CD14-positive monocyte (primary cell): ENCODE data around the gene SLMAP. TPM values are rescaled to one million over a fixed set of nuclear protein-coding genes. Genes with fewer than 3 reads are reported as not detected.

ENCODE experiments used
- DNase-seq, 3 donors: peaks; one replicate each; pipeline ENCODE4 v3.0.0-alpha.2; 2011 to 2022
- H2AFZ ChIP-seq: 2 replicates; pipeline ENCODE4 v1.6.0; 2012; ENCODE audit warnings: mild to moderate bottlenecking, low read depth, low read length, inconsistent platforms; ENCODE audit not compliant: insufficient read depth, poor library complexity, severe bottlenecking
- H3K27ac ChIP-seq, 2 donors: 1 replicate in 1 of 2; 2 replicates in 1 of 2; pipeline ENCODE4 v1.5.1; 2012 to 2013; ENCODE audit warnings: low read length in 2 of 2, control low read depth in 1 of 2, inconsistent platforms in 1 of 2, low read depth in 1 of 2, mild to moderate bottlenecking in 1 of 2
- H3K27me3 ChIP-seq, 2 donors: one replicate each; pipeline versions ENCODE4 v1.6.0 to v1.6.1; 2011 to 2013; ENCODE audit warnings: low read length in 2 of 2; ENCODE audit not compliant: control insufficient read depth in 2 of 2, insufficient read depth in 2 of 2
- H3K36me3 ChIP-seq, 2 donors: replicated peaks in 1 of 2; 1 replicate in 1 of 2; 2 replicates in 1 of 2; pipeline versions ENCODE4 v1.5.1 to v1.6.1; 2012 to 2013; ENCODE audit warnings: low read length in 2 of 2, control low read depth in 1 of 2, inconsistent platforms in 1 of 2, mild to moderate bottlenecking in 1 of 2; ENCODE audit not compliant: insufficient read depth in 2 of 2, control insufficient read depth in 1 of 2
- H3K4me1 ChIP-seq, 2 donors: 1 replicate in 1 of 2; 2 replicates in 1 of 2; pipeline versions ENCODE4 v1.5.1 to v1.6.1; 2012 to 2013; ENCODE audit warnings: low read length in 2 of 2, control low read depth in 1 of 2, inconsistent platforms in 1 of 2, mild to moderate bottlenecking in 1 of 2, moderate library complexity in 1 of 2; ENCODE audit not compliant: insufficient read depth in 2 of 2, control insufficient read depth in 1 of 2
- H3K4me2 ChIP-seq: replicated peaks from 2 replicates; pipeline ENCODE3; 2012; ENCODE audit warnings: low read length, moderate library complexity, mild to moderate bottlenecking; ENCODE audit not compliant: poor library complexity, severe bottlenecking; ENCODE audit errors: extremely low read depth
- H3K4me3 ChIP-seq, 3 experiments: fragments of 200-600 bp in 1 of 3; sonication (generic) in 1 of 3; replicated peaks in 1 of 3; 1 replicate in 2 of 3; 2 replicates in 1 of 3; pipeline ENCODE4 v1.5.1; 2011 to 2013; ENCODE audit warnings: low read length in 3 of 3, mild to moderate bottlenecking in 3 of 3, control low read depth in 2 of 3, low read depth in 2 of 3, inconsistent platforms in 1 of 3, moderate library complexity in 1 of 3
- H3K79me2 ChIP-seq: 2 replicates; pipeline ENCODE4 v1.6.0; 2012; ENCODE audit warnings: mild to moderate bottlenecking, control low read depth, inconsistent platforms, low read length, moderate library complexity; ENCODE audit not compliant: insufficient read depth
- H3K9ac ChIP-seq: 2 replicates; pipeline ENCODE4 v1.6.0; 2017; ENCODE audit warnings: low read length, mild to moderate bottlenecking; ENCODE audit not compliant: insufficient read depth, poor library complexity, severe bottlenecking
- H3K9me3 ChIP-seq, 2 donors: replicated peaks in 1 of 2; 1 replicate in 1 of 2; 2 replicates in 1 of 2; pipeline versions ENCODE4 v1.5.1 to v1.6.1; 2012 to 2013; ENCODE audit warnings: low read length in 2 of 2, control low read depth in 1 of 2; ENCODE audit not compliant: control insufficient read depth in 1 of 2, insufficient read depth in 1 of 2
- H4K20me1 ChIP-seq: 2 replicates; pipeline ENCODE4 v1.6.0; 2012; ENCODE audit warnings: mild to moderate bottlenecking, low read length, control low read depth, moderate library complexity; ENCODE audit not compliant: insufficient read depth
- H3K27ac Mint-ChIP-seq, 7 donors: one replicate each; pipeline ENCODE4 v1.8.0; 2020; ENCODE audit warnings: mild to moderate bottlenecking in 7 of 7, mixed read lengths in 7 of 7, moderate library complexity in 6 of 7, inconsistent platforms in 2 of 7
- H3K27me3 Mint-ChIP-seq, 3 donors: one replicate each; pipeline ENCODE4 v1.8.0; 2021 to 2022; ENCODE audit warnings: low read depth in 3 of 3, mild to moderate bottlenecking in 3 of 3, mixed read lengths in 3 of 3, moderate library complexity in 3 of 3, inconsistent platforms in 1 of 3
- H3K36me3 Mint-ChIP-seq, 2 donors: one replicate each; pipeline ENCODE4 v1.8.0; 2020; ENCODE audit warnings: mixed read lengths in 2 of 2, inconsistent platforms in 1 of 2, mild to moderate bottlenecking in 1 of 2
- H3K4me1 Mint-ChIP-seq: one replicate; pipeline ENCODE4 v1.8.0; 2020; ENCODE audit warnings: mild to moderate bottlenecking, mixed read lengths
- H3K4me3 Mint-ChIP-seq, 2 donors: one replicate each; pipeline ENCODE4 v1.8.0; 2020; ENCODE audit warnings: mild to moderate bottlenecking in 2 of 2, mixed read lengths in 2 of 2, moderate library complexity in 1 of 2
- H3K9me3 Mint-ChIP-seq, 7 donors: one replicate each; pipeline ENCODE4 v1.8.0; 2020 to 2022; ENCODE audit warnings: mixed read lengths in 7 of 7, mild to moderate bottlenecking in 6 of 7, moderate library complexity in 6 of 7, inconsistent platforms in 2 of 7
- WGBS: methylation state at CpG from one replicate; pipeline ENCODE4 v1.1.5; 2013; ENCODE audit warnings: missing lambda C conversion rate; ENCODE audit not compliant: insufficient coverage; 5-methylcytosine and 5-hydroxymethylcytosine counted together
- intact Hi-C, 2 donors: fragments of 100-400 bp; cut with micrococcal nuclease; formaldehyde crosslinking; loops; one replicate each; pipeline versions ENCODE4 v1.15.0 to v1.15.1; 2023
- polyA plus RNA-seq, 3 donors: library from polyadenylated mRNA; depleted of rRNA in 1 of 3; unstranded in 2 of 3; stranded (reverse) in 1 of 3; fragments of 300-500 nt in 2 of 3; fragments of >200 nt in 1 of 3; fragmentation: Illumina TruSeq in 2 of 3; gene quantifications; 1 replicate in 2 of 3; 2 replicates in 1 of 3; pipeline ENCODE4 v1.2.3, GENCODE V29; 2012 to 2021
- TF ChIP-seq, protein P1 (sequence below): fragments of 200-600 bp; IDR thresholded peaks from one replicate; pipeline ENCODE4 v1.8.0; 2022; ENCODE audit warnings: antibody characterized with exemption, mild to moderate bottlenecking

Gene SLMAP
- polyA plus RNA-seq, 3 donors: 12.3 to 17.6 (median 16.1) TPM

DNA sequence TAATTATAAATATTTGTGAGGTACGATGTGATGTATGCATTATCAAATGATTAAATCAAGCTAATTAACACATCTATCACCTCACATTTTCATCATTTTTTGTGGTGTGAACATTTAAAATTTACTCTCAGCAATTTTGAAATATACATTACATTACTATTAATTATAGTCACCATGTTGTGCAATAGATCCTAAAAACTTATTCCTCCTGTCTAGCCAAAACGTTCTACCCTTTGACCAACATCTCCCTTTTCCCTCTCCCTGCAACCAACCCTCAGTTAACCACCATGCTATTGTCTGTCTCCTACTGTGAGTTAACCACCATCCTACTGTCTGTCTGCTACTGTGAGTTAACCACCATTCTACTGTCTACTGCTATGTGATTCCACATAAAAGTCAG, 20.7 kb upstream of the SLMAP start:
- no peak overlapping the region for H3K27ac Mint-ChIP-seq
- Histone ChIP-seq H3K9ac (no peak overlapping the region), H4K20me1 (no peaks in the 10 kb centered on the region), H3K36me3 (no peaks in the 10 kb centered on the region), H3K79me2 (no peaks in the 10 kb centered on the region), H3K27me3 (no peaks in the 10 kb centered on the region), H3K4me1 (peaks cover 12 to 22% of the 10 kb centered on the region in 2 donors), H3K27ac (no peak overlapping the region), H3K9me3 (no peaks in the 10 kb centered on the region), H3K4me2 (no peak overlapping the region), H2AFZ (no peak overlapping the region), H3K4me3 (no peak overlapping the region)
- H3K36me3 Mint-ChIP-seq: no peaks in the 10 kb centered on the region
- peaks cover 26% of the 10 kb centered on the region for H3K4me1 Mint-ChIP-seq
- no peak for DNase-seq
- peaks cover 0 to 2% (median 0%) of the 10 kb centered on the region in 7 donors for H3K9me3 Mint-ChIP-seq
- H3K4me3 Mint-ChIP-seq: no peak overlapping the region
- TF ChIP-seq, protein P1, sequence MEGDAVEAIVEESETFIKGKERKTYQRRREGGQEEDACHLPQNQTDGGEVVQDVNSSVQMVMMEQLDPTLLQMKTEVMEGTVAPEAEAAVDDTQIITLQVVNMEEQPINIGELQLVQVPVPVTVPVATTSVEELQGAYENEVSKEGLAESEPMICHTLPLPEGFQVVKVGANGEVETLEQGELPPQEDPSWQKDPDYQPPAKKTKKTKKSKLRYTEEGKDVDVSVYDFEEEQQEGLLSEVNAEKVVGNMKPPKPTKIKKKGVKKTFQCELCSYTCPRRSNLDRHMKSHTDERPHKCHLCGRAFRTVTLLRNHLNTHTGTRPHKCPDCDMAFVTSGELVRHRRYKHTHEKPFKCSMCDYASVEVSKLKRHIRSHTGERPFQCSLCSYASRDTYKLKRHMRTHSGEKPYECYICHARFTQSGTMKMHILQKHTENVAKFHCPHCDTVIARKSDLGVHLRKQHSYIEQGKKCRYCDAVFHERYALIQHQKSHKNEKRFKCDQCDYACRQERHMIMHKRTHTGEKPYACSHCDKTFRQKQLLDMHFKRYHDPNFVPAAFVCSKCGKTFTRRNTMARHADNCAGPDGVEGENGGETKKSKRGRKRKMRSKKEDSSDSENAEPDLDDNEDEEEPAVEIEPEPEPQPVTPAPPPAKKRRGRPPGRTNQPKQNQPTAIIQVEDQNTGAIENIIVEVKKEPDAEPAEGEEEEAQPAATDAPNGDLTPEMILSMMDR: no peak
- H3K27me3 Mint-ChIP-seq: peaks cover 0 to 7% (median 2%) of the 10 kb centered on the region in 3 donors
- 0% methylated on average over 1 of the region's 2 CpGs for WGBS
- intact Hi-C loops: no loop called here

DNA sequence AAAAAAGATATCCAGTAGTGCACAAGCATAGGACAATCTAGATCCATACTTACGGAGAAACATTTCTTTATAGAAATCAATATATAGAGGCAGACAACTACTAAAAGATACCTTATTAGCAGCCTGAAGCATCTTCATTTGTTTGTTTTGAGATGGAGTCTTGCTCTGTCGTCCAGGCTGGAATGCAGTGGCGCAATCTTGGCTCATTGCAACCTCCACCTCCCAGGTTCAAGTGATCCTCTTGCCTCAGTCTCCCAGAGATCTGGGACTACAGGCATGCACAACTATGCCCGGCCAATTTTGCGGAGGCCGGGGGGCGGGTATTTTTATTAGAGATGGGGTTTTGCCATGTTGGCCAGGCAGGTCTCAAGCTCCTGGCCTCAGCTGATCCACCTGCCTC, 18.3 kb upstream of the SLMAP start:
- WGBS: 75% methylated on average over 2 of the region's 7 CpGs
- intact Hi-C loops: no loop called here

More for the DNA sequence above, 18.3 kb upstream of the SLMAP start:
- no peaks in the 10 kb centered on the region for H3K36me3 Mint-ChIP-seq
- no peak overlapping the region for H2AFZ ChIP-seq
- TF ChIP-seq, protein P1: no peak
- H3K4me2 ChIP-seq: no peak overlapping the region
- peaks cover 0 to 7% (median 2%) of the 10 kb centered on the region in 3 donors for H3K27me3 Mint-ChIP-seq
- H3K79me2 ChIP-seq: no peaks in the 10 kb centered on the region
- no peaks in the 10 kb centered on the region for H3K36me3 ChIP-seq
- H3K4me3 Mint-ChIP-seq: no peak overlapping the region
- H3K9me3 Mint-ChIP-seq: no peaks in the 10 kb centered on the region
- no peak for DNase-seq
- H3K9me3 ChIP-seq: no peaks in the 10 kb centered on the region
- no peaks in the 10 kb centered on the region for H3K4me1 ChIP-seq
- no peak overlapping the region for H3K27ac Mint-ChIP-seq
- H3K4me1 Mint-ChIP-seq: peaks cover 5% of the 10 kb centered on the region
- H4K20me1 ChIP-seq: no peaks in the 10 kb centered on the region
- H3K27me3 ChIP-seq: no peaks in the 10 kb centered on the region
- no peak overlapping the region for H3K4me3 ChIP-seq
- H3K27ac ChIP-seq: no peak overlapping the region
- H3K9ac ChIP-seq: no peak overlapping the region
